ENCODE measurements around the gene ABRACL. TPM values are rescaled to one million over a fixed set of nuclear protein-coding genes. Genes with fewer than 3 reads are reported as not detected.

ABRACL gene
- total and polyA plus RNA-seq, 4 donors: 19.8 to 91.9 (median 40.5) TPM

GRCh38 chr6:139028215-139028657, 309 bp upstream of the ABRACL start:
- H3K27ac ChIP-seq (ENCODE audit: low read depth in 1 of 2, low read length in 1 of 2): peak overlapping the region; percentile 82 to 83
- DNase-seq: no peak
- TF ChIP-seq, protein P1, sequence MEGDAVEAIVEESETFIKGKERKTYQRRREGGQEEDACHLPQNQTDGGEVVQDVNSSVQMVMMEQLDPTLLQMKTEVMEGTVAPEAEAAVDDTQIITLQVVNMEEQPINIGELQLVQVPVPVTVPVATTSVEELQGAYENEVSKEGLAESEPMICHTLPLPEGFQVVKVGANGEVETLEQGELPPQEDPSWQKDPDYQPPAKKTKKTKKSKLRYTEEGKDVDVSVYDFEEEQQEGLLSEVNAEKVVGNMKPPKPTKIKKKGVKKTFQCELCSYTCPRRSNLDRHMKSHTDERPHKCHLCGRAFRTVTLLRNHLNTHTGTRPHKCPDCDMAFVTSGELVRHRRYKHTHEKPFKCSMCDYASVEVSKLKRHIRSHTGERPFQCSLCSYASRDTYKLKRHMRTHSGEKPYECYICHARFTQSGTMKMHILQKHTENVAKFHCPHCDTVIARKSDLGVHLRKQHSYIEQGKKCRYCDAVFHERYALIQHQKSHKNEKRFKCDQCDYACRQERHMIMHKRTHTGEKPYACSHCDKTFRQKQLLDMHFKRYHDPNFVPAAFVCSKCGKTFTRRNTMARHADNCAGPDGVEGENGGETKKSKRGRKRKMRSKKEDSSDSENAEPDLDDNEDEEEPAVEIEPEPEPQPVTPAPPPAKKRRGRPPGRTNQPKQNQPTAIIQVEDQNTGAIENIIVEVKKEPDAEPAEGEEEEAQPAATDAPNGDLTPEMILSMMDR (IDR thresholded peaks at IDR 0.05; ENCODE audit: control extremely low read depth, extremely low read depth): no peak
- H3K9ac ChIP-seq (ENCODE audit: insufficient read depth in 1 of 2, low read length in 2 of 2): peak overlapping the region in 1 of 2 donors; percentile 58
- WGBS, 2 donors: 2 to 3% methylated on average over 14 of the region's 14 CpGs
- H3K9me3 ChIP-seq (ENCODE audit: control insufficient read depth in 4 of 4, insufficient read depth in 3 of 4, low read length in 3 of 4): no peaks in the 10 kb centered on the region
- H3K4me3 ChIP-seq: peak overlapping the region; percentile 78
- no peaks in the 10 kb centered on the region for H3K36me3 ChIP-seq (ENCODE audit: control insufficient read depth in 4 of 4, insufficient read depth in 4 of 4, low read length in 4 of 4)
- peaks cover 0 to 15% (median 5%) of the 10 kb centered on the region in 5 donors for H3K4me1 ChIP-seq (ENCODE audit: control insufficient read depth in 5 of 5, insufficient read depth in 5 of 5, low read length in 5 of 5)
- H3K27me3 ChIP-seq (ENCODE audit: control insufficient read depth in 3 of 3, insufficient read depth in 3 of 3, low read length in 2 of 3): no peaks in the 10 kb centered on the region
- peak; percentile 8 for ATAC-seq (ENCODE audit: insufficient read depth, low FRiP score)

- Histone ChIP-seq H3K9ac (ENCODE audit: insufficient read depth in 1 of 2, low read length in 2 of 2) (peak overlapping the region; percentile 74 to 81), H3K36me3 (ENCODE audit: control insufficient read depth in 4 of 4, insufficient read depth in 4 of 4, low read length in 4 of 4) (peaks cover 0 to 2% (median 0%) of the 10 kb centered on the region in 4 donors), H3K27ac (ENCODE audit: low read depth in 1 of 2, low read length in 1 of 2) (peak overlapping the region; percentile 82 to 83), H3K4me3 (peak overlapping the region; percentile 78), H3K9me3 (ENCODE audit: control insufficient read depth in 4 of 4, insufficient read depth in 3 of 4, low read length in 3 of 4) (no peaks in the 10 kb centered on the region), H3K4me1 (ENCODE audit: control insufficient read depth in 5 of 5, insufficient read depth in 5 of 5, low read length in 5 of 5) (peaks cover 0 to 15% (median 5%) of the 10 kb centered on the region in 5 donors), H3K27me3 (ENCODE audit: control insufficient read depth in 3 of 3, insufficient read depth in 3 of 3, low read length in 2 of 3) (no peaks in the 10 kb centered on the region)
- ATAC-seq (ENCODE audit: insufficient read depth, low FRiP score) (peak; percentile 49), DNase-seq (peak; percentile 79 to 83 (median 79))
- TF ChIP-seq, protein P1 (IDR thresholded peaks at IDR 0.05; ENCODE audit: control extremely low read depth, extremely low read depth): no peak
- WGBS, 2 donors: 2 to 6% methylated on average over 44 of the region's 44 CpGs
Observed at GRCh38 chr6:139029470-139030227, 1.1 kb downstream of the ABRACL start.

- Histone ChIP-seq H3K9ac (ENCODE audit: insufficient read depth in 1 of 2, low read length in 2 of 2) (no peak overlapping the region), H3K9me3 (ENCODE audit: control insufficient read depth in 4 of 4, insufficient read depth in 3 of 4, low read length in 3 of 4) (no peaks in the 10 kb centered on the region), H3K27ac (ENCODE audit: low read depth in 1 of 2, low read length in 1 of 2) (peak overlapping the region in 1 of 2 donors; percentile 46), H3K4me1 (ENCODE audit: control insufficient read depth in 5 of 5, insufficient read depth in 5 of 5, low read length in 5 of 5) (peaks cover 0 to 15% (median 5%) of the 10 kb centered on the region in 5 donors), H3K4me3 (no peak overlapping the region), H3K27me3 (ENCODE audit: control insufficient read depth in 3 of 3, insufficient read depth in 3 of 3, low read length in 2 of 3) (no peaks in the 10 kb centered on the region), H3K36me3 (ENCODE audit: control insufficient read depth in 4 of 4, insufficient read depth in 4 of 4, low read length in 4 of 4) (peaks cover 0 to 2% (median 0%) of the 10 kb centered on the region in 4 donors)
- ATAC-seq (ENCODE audit: insufficient read depth, low FRiP score) (no peak), DNase-seq (peak in 1 of 3 donors; percentile 19)
- 27 to 50% methylated on average over 9 of the region's 9 CpGs for WGBS, 2 donors
- TF ChIP-seq, protein P1 (IDR thresholded peaks at IDR 0.05; ENCODE audit: control extremely low read depth, extremely low read depth): no peak
Observed at GRCh38 chr6:139030228-139030963, 1.9 kb downstream of the ABRACL start.
